Right renal pelvis (tissue), 4 donors: ENCODE results near the gene LRRC17. TPM values are rescaled to one million over a fixed set of nuclear protein-coding genes. Genes with fewer than 3 reads are reported as not detected.
"Not testable (repeated sequence)": the region's sequence is repeated elsewhere in the genome, so short reads cannot be mapped to it uniquely, and the experiment has no call there.

Source experiments
- DNase-seq, 4 donors: peaks; one replicate each; pipeline ENCODE4 v3.0.0-alpha.2; 2013; ENCODE audit warnings: low read depth in 4 of 4, low spot score in 3 of 4, missing footprints in 1 of 4
- polyA plus RNA-seq, 4 donors: library from polyadenylated mRNA; unstranded; fragments of 120-200 nt; gene quantifications; one replicate each; pipeline ENCODE4 v1.2.1, GENCODE V29; 2013; ENCODE audit not compliant: insufficient read length in 4 of 4

The LRRC17 gene
- polyA plus RNA-seq, 4 donors = 75.0 to 97.2 (median 87.6) TPM

DNA sequence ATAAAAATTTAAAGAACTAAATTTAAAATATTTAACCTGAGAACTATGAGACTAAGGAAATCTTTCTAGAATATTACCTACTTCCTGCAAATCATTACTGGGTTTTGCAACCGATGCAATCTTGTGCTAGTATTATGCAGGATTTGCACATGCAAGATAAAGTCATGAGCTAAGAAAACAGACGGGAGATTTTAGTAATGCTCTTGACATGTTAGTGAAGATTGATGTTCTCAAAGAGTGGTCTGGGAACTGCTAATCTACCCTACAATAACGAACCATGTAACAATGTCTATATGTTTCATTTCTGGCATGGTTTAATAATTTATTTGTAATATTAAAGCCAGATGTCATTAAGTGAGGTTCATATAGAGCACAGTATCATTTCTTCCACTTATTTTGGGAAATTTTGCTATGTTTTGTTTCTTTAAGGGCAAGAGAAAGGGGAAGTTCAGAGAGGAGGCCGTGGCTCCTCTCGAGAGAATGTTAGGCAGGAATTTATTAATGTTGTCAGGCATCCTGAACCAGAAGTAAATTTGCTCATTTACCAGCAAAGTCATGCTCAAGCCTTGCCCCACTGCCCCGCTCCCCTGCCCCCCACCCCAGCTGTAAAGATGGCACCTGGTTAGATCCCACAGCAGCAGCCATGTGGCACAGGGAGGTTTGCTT is 22.8 kb downstream of the LRRC17 start:
- DNase-seq = no peak

DNA sequence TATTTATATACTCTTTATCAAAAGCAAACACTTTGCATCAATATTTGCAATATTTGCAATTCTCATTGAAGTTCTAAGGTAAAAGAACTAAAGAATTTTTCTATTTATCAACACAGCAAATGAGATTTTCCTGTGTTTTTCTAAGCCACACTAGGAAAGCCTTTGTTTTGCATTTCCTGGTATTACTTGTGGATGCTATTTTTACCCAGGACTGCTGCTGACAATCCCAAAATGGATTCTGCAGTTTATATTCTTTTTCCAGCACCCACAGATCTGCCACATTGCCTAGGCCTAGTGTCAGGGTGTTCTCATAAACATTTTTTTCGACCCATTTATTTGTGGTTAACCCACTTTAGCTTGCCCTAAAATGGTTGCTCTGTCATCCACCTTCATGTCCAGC is 25.9 kb downstream of the LRRC17 start:
- no peak for DNase-seq

DNA sequence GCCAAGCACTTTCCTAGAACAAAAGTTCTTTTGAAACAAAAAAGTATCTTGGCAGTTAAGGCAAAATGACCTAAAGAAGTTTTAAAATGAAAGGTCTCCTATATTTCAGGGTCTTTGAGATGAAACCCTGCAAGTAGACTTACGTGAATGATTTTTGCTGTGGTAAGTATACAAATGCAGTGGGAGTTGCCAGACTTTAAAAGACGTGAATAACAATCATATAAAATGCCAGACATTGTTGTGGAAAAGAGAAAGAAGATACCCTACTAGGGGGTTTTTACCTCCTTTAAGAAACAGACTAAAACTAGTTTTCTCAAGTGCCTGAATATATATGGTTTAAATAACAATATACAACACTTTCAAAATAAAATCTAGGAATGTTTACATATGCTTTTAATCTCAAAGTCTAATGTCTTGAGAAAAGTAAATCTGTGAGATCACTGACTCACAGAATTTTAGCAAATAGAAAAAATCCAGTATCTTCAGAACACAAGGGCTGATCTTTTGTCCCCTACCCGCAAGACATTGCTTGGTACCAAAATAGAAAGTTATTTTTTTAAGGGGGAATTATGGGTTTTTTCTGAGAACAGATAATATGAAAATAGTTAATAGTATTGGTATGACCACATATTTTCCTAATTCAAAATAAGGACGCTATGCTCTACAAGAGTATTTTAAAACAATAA is 29.5 kb downstream of the LRRC17 start:
- DNase-seq = no peak

DNA sequence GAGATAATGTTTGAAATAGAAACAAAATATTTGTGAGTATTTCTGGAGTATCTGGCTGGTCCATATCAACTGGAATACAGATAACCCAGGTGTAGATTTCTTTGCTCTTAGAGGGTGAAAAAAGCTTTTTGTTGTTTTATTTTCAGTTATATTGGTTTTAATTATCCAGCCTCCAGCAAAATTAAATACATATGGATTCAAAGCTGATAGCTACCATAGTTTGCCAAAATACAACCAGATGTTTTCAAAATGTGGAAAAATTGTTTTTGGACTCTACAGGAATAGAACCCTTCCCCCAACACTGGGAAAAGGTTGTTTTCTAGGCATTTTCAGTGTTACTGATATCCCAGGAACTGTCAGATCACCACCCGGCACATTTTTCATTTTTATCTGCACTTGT is 30.1 kb downstream of the LRRC17 start:
- DNase-seq = no peak

DNA sequence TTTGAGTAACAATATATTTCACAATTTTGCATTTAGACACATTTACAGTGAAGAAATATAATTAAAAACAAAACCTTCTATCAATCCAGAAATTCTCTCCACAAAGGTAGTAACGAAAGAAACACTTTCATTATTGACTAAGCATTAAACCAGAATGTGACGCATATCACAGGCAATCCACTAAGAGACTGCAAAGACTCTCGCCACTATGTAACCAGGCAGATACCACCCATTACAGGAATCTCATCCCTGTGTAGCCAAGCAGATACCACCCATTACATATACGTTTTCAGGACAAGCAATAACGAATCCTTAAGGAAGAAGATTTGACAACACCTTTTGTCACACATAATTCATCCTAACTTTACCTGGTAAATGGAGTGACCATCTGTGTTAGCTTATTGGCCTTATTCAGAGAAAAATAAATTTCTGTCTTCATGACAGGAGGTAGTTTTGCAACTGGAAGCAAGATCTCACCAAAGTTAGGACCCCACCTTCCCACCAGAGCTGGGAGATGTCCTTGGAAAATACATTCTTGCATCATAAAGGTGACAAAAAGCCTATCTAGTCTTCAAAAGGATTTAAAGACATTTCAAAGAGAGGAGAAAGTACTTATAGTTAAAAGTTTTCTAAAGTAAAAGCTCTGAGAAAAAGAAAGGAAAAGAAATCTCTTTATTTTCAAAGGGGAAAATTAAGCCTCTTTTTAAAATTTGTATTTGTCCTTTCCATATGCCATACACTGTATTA is 30.8 kb downstream of the LRRC17 start:
- DNase-seq = no peak

DNA sequence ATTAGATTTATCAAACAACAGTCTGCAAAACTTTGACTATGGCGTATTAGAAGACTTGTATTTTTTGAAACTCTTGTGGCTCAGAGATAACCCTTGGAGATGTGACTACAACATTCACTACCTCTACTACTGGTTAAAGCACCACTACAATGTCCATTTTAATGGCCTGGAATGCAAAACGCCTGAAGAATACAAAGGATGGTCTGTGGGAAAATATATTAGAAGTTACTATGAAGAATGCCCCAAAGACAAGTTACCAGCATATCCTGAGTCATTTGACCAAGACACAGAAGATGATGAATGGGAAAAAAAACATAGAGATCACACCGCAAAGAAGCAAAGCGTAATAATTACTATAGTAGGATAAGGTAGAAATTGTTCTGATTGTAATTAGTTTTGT is 31.4 kb downstream of the LRRC17 start:
- no peak for DNase-seq

DNA sequence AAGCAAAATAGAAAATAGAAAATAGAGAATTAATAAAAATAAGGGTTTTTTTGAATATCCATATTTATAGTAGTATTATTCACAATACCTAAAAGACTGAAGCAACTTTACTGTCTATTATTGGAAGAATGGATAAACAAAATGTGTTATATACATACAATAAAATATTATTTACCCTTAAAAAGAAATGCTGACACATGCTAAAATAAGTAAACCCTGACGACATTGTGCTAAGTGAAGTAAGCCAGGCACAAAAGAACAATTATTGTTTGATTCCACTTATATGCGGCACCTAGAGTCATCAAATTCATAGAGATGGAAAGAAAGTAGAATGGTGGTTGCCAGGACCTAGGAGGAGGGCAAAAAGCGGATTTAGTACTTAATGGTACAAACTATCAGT is 39.0 kb downstream of the LRRC17 start:
- DNase-seq = no peak

DNA sequence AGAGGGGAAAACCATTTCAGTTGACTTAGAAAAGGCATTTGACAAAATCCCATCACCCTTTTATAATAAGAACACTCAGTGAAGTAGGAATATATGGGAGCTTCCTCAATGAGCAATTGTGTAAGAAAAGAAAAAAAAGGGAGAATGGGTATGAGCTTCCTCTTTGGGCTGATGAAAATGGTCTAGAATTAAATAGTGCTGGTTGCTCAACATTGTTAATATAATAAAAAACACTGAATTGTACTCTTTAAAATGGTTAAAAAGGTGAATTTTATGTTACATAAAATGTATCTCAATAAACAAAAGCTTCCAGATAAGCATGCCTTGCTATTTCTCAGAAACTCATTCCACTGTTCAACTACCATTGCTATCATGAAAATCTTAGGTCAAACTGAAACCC is 40.6 kb downstream of the LRRC17 start:
- DNase-seq = no peak

DNA sequence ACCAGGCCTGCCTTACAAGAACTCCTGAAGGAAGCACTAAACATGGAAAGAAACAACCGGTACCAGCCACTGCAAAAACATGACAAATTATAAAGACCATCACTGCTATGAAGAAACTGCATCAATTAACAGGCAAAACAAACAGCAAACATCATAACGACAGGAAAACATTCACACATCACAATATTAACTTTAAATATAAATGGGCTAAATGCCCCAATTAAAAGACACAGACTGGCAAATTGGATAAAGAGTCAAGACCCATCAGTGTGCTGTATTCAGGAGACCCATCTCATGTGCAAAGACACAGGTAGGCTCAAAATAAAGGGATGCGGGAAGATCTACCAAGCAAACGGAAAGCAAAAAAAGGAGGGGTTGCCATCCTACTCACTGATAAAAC is 41.6 kb downstream of the LRRC17 start:
- not testable (repeated sequence) for DNase-seq

DNA sequence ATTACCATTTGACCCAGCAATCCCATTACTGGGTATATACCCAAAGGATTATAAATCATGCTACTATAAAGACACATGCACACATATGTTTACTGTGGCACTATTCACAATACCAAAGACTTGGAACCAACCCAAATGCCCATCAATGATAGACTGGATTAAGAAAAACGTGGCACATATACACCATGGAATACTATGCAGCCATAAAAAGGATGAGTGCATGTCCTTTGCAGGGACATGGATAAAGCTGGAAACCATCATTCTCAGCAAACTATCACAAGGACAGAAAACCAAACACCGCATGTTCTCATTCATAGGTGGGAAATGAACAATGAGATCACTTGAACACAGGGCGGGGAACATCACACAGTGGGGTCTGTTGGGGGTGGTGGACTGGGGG is 45.2 kb downstream of the LRRC17 start:
- DNase-seq = not testable (repeated sequence)

DNA sequence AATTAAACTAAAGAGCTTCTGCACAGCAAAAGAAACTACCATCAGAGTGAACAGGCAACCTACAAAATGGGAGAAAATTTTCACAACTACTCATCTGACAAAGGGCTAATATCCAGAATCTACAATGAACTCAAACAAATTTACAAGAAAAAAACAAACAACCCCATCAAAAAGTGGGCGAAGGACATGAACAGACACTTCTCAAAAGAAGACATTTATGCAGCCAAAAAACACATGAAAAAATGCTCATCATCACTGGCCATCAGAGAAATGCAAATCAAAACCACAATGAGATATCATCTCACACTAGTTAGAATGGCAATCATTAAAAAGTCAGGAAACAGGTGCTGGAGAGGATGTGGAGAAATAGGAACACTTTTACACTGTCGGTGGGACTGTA is 49.2 kb downstream of the LRRC17 start:
- DNase-seq = not testable (repeated sequence)

DNA sequence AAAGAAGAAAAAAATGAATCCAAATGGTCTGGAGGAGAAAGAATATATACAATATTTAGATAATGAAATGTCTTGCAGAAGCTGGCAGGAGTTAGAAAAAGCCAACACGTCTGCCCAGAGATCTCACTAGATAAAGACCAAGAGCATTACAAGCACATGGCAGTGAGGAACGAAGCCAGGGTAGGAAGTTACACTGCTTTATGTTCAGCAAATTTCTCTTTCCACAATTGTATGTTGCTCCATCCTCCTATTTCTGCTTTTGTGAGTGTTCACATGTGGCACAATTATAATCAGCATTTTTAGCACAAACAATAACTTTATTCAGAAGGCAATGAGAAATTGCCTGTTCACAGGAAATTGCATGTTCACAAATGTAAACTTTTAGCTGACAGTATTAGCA is 53.7 kb downstream of the LRRC17 start:
- no peak for DNase-seq

DNA sequence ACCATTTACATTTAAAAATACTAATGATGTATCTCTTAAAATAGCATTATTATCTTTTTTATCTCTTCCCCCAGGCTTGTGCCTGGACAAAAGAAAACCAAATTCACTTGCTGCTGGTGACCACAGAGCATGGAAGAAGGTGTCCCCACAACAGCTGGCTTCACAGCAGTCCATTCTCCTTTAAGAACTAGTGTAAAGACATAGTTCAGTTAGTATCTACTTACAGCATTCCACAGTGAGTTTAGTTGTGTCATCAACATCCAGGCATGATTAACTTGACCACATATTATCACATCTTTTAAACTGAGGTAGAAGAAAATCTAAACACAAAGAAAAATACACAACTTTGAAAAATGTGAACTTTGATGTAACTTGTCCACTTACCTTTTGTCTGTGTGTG is 55.0 kb downstream of the LRRC17 start:
- no peak for DNase-seq

DNA sequence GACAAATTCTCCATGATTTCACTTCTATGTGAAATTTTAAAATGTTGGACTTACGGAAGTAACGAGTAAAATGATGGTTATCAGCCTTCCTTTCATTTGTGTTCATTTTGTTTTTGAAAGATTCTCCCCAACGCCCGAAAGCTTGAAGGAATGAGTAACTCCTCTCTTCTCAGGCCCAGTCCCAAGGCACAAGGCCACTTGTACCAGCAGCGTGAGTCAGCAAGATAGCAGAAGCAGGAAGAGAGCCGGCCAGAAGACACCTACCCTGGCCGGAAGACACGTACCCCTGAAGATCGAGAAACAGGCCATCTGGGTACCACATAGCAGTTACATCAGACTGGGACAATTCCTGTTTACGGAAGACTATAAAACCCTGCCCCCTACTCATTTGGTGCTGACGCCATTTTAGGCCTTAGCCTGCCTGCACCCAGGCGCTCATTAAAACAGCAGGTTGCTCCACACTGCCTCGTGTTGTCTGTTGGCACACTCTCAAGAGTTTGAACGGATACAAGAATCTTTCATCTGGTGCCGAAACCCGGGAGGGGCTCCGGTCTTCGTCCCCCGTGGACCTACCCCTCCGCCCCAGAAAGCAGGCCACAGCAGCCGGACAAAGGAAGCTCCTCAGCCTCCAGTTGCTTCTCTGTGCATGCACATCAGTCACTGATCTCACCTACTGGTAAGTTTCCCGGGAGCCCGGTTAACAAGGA is 60.4 kb downstream of the LRRC17 start:
- DNase-seq = no peak

DNA sequence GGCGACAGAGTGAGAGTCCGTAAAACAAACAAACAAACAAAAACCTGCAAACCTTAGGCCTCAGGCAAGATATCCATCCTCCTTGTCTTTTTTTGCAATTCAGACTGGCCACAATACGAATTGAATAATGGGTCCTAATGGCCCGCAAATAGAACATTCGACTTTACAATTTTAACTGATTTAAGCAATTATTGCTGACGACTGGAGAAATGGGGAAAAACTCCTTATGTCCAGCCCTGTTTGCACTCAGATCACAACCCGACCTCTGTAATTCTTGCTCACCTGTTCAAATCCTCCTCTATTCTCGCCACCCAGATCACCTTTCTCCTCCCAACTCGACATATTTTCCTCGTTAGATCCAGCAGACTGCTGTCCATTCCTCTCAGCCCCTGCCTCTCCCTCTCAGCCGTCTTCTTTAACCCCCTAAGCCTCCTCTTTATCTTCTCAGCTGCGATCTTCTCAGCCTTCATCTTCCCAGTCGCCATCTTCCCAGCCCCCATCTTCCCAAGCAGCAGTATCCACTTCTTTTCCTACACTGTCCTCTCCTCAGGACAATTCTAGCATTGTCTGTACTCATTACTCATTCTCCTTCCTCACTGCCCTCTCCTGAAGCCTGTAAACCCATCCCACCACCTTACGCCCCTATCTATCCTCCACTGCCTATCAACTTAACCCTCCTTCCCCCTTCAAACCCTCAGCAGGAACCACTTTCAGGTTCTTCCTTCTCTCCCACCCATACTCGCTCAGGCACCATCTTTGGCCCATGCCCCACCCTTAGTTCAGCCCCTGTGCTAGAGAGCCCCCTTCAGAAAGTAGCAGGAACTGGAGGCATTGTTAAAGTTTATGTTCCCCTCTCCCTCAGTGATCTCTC is 61.8 kb downstream of the LRRC17 start:
- DNase-seq = no peak

DNA sequence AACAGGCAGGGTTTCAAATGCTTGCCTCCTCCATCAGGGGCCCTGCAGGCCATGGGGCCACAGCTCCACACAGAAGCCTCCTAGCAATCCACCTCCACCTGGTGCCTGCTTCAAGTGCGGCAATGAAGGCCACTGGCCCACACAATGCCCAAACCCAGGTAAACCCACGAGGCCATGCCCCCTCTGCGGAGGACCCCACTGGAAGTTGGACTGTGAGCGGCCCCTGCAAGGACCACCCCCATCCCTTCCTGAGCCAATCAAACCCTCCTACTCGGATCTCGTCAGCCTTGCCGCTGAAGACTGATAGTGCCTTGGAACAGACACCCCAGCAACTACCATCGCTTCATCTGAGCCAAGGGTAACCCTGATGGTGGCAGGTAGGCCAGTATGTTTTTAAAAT is 63.1 kb downstream of the LRRC17 start:
- DNase-seq = no peak

DNA sequence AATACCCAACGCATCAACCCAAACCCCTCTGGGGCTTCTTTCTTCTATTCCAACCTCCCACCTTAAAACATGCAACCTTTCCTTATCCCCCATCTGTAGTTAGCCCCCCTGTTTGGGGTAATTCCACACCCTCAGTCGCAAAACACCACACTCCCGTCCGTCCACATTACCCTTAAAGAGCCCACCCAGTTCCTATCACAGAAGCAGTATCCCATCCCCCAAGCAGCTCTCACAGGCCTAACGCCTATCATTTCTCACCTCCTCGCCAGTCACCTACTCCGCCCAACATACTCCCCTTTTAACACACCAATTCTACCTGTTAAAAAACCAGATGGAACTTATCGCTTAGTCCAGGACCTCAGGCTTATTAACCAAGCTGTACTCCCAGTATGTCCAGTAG is 63.7 kb downstream of the LRRC17 start:
- no peak for DNase-seq

DNA sequence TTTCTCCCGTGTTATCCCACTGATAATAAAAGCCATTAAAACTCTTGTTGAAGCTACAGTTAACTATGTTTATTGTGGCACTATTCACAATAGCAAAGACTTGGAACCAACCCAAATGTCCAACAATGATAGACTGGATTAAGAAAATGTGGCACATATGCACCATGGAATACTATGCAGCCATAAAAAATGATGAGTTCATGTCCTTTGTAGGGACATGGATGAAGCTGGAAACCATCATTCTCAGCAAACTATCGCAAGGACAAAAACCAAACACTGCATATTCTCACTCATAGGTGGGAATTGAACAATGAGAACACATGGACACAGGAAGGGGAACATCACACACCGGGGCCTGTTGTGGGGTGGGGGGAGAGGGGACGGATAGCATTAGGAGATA is 64.8 kb downstream of the LRRC17 start:
- DNase-seq = not testable (repeated sequence)

DNA sequence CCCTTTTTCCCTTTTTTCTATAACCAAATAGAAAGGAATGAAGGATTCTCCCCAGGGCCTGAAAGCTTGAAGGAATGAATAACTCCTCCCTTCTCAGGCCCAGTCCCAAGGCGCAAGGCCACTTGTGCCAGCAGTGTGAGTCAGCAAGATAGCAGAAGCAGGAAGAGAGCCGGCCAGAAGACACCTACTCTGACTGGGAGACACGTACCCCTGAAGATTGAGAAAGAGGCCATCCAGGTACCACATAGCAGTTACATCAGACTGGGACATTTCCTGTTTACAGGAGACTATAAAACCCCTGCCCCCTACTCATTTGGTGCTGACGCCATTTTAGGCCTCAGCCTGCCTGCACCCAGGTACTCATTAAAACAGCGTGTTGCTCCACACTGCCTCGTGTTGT is 65.5 kb downstream of the LRRC17 start:
- DNase-seq = no peak

DNA sequence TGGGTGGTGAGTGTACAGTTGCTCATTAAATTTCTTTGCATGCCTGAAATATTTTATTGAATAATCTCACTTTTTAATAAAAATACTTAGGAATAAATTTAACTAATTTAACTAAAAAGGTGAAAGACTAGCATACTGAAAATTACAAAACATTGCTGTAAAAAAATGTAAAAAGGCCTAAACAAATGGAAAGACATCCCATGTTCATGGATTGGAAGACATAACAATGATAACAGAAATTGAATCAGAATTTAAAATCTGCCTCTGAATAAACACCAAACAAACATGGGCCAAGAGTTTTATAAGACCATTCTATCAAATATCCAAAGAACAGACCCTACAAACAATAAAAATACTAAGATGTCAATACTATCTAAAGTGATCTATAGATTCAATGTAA is 66.9 kb downstream of the LRRC17 start:
- no peak for DNase-seq
